DMS79 (cell line): Measurements from ENCODE around the gene CASK.

ENCODE experiments used
- DNase-seq: peaks from one replicate; lab custom pipeline; 2025; lab: John Stamatoyannopoulos, UW

Gene CASK

DNA sequence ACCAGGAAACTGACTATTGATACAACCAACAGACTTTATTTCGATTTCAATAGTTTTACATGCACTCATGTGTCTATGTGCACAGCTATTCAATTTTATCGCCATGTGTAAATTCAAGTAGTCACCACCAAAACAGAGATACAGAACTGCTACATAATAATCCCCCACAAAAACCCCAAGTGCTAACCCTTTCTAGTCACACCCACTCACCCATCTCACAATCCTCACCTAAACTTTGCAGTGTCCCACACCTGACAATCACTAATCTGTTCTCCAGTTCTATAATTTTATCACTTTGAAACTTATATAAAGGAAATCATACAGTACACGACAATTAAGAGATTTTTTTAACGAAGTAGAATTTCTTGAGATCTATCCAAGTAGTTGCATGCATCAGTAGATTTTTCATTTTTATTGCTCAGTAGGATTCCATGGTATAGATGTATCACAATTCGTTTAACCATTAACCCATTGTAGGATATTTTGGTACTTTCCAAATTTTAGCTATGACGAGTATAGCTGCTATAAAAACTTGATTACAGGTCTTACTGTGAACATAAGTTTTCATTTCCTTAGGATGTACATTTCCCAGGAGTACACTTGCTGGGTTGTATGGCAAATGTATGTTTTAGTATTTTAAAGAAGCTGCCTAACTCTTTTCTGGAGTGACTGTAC, 85.9 kb downstream of the CASK start:
- DNase-seq = no peak

- no peak for DNase-seq
Observed at GRCh38 chrX:41828826-41829225, 94.5 kb downstream of the CASK start.

GRCh38 chrX:41827886-41828285, 95.5 kb downstream of the CASK start:
- no peak for DNase-seq

- no peak for DNase-seq
Observed at GRCh38 chrX:41825796-41826195, 97.6 kb downstream of the CASK start.

- no peak for DNase-seq
Observed at GRCh38 chrX:41824551-41824950, 98.8 kb downstream of the CASK start.

- no peak for DNase-seq
Observed at GRCh38 chrX:41823402-41823801, 100.0 kb downstream of the CASK start.

GRCh38 chrX:41822892-41823291, 100.5 kb downstream of the CASK start:
- DNase-seq = no peak

DNA sequence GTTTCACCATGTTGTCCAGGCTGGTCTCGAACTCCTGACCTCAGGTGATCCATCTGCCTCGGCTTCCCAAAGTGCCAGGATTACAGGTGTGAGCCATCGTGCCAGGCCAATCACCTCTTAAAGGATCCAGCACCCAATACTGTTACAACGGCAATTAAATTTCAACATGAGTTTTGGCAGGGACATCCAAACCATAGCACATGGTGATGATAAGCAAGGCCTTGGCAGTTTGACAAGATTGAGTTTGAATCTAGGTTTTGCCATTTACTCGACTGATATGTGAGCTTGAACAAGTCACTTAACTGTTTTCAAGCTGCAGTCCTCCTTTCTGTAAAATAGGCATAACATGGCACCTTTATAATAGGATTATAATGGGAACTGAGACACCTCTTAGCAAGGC, 115.3 kb downstream of the CASK start:
- no peak for DNase-seq

GRCh38 chrX:41802958-41803357, 120.4 kb downstream of the CASK start:
- DNase-seq = no peak

- no peak for DNase-seq
Observed at GRCh38 chrX:41799661-41800060, 123.7 kb downstream of the CASK start.

- DNase-seq = no peak
Observed at GRCh38 chrX:41796577-41796976, 126.8 kb downstream of the CASK start.

GRCh38 chrX:41796046-41796445, 127.3 kb downstream of the CASK start:
- no peak for DNase-seq

DNA sequence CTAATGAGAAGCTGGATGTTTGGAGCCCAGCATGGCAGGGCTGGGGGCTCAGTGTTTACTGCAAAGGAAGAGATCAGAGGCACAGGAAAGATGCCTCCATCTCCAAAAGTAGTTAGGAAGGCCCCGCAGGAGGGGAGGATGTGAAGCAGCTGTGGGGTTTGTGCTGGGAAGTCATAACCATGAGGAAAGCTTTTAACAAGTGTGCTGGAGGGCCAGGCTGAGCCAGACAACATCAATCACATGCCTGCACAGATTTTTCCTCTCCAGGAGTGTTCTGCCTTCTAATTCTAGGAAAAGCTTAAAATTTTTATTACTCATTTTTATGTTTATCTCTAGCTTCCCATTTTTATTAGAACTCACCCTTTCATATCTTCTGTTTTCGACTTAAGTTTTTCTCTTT, 134.0 kb downstream of the CASK start:
- no peak for DNase-seq

GRCh38 chrX:41785685-41786084, 137.7 kb downstream of the CASK start:
- DNase-seq = no peak

GRCh38 chrX:41781500-41781899, 141.9 kb downstream of the CASK start:
- no peak for DNase-seq

DNA sequence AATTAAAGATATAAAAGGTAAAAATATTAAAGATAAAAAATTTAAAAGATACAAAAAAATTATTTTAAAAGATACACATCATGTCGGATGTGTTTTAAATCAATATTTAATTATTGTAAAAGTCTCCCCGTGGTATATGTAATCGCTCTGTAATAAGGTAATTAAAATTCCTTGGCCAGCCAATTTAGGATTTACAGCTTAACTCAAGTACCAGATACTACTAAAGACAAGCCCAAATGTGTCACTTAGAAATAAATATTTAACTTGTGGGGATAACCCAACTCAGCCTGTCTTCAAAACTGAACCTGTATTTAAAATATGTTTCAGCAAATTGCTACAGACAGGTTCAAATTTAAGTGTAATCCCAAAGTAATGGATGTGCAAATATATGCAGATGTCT, 143.4 kb downstream of the CASK start:
- DNase-seq = no peak

GRCh38 chrX:41779030-41779564, 144.3 kb downstream of the CASK start:
- DNase-seq = no peak

DNA sequence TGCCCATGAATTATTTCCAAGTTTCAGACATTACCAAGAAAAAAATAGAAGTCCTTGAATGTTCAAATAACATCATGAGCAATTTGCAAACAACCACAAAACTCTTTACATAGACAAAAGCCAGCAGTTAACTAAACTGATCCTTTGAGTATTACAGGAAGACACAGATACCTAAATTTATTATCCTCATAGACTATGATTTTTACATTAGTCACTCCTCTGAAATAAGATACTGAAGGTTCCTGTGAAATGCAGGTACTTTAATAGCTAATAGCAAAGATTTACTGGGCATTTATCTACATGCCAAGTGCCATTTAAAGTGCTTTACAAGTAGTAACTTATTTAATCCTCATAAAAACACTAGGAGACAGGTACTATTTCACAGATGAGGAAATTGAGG, 161.7 kb downstream of the CASK start:
- no peak for DNase-seq

DNA sequence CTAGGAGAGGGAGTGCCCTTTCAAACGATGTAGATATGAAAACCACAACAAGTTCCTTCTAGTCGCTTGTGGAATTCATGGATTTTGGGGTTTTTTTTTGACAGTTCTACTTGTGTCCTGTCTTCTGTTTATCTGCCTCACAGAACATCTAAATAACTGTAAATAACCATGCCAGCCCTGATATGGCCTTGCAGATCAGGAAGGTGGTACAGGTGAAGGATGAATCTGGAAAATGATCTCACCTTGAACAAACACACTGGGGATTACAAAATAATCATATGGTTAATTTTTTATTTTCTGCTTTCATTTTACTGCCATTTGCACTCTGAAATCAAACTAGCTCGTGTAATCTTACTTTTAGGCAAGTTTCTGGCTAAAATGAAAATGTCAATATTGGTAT, 162.2 kb downstream of the CASK start:
- DNase-seq = no peak

- no peak for DNase-seq
Observed at GRCh38 chrX:41759817-41760216, 163.5 kb downstream of the CASK start.

DNA sequence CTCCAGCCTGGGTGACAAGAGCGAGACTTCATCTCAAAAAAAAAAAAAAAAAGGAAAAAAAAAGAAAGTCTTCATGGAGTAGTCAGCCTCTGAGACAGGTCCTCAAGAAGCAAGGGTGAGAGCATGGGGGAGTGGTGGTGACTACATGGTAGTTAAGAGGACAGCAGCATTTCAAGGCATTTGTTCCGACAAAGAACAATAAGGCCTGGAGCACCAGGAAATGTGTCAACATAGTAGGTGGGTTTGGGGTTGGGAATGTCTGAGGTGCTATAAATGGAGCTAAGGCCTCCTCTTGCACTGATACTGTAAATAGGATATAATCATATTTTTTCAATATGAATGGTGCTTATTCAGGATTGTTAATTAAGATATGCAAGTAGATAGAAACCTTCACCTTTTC, 165.0 kb downstream of the CASK start:
- DNase-seq = no peak

DNA sequence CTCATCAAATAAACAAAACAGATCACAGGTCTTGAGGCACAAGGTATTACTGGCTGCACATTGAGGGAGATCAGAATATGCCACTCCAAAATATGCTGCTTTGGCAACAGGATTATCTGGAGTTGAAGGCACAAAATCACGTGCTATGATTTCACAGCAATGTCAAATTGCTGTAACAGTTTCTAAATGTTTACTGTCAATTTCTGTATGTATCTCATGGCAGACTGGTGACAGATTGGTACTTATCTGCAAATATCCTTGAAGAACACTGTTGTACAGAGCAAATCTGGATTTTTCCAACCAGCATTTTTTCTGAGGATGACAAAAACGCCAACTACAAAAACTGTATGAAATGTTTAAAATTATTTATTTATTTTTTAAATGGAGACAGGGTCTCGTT, 172.6 kb downstream of the CASK start:
- DNase-seq = no peak

DNA sequence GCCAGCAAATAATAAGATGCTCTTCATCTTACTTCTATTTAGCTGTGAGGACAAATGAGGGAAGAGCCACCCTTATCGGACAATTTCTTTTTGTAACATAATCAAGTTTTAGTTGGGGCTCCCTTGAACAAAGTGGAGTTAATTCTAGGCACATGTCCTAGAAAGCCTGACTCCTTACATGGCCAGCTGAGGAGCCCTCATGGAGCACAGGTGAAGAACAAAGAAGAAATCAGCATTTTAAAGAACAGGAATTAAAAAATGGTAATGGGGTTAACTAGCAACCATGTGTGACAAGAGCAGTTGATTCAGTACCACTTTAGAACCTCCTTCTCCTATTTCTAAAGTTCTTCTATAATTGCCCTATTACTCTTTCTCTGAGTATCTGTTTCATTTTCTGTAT, 183.5 kb downstream of the CASK start:
- no peak for DNase-seq

GRCh38 chrX:41737065-41737464, 186.3 kb downstream of the CASK start:
- no peak for DNase-seq
